DMS153 treated with DMSO at 0.1 percent for 48 hours (cell line): ENCODE results near the gene NUDT16L1.

ENCODE experiments used
- DNase-seq: peaks from one replicate; lab custom pipeline; 2025; ENCODE audit not compliant: unreplicated experiment; lab: John Stamatoyannopoulos, UW

Gene NUDT16L1

GRCh38 chr16:4682084-4682591, 11.2 kb upstream of the NUDT16L1 start:
- no peak for DNase-seq

DNA sequence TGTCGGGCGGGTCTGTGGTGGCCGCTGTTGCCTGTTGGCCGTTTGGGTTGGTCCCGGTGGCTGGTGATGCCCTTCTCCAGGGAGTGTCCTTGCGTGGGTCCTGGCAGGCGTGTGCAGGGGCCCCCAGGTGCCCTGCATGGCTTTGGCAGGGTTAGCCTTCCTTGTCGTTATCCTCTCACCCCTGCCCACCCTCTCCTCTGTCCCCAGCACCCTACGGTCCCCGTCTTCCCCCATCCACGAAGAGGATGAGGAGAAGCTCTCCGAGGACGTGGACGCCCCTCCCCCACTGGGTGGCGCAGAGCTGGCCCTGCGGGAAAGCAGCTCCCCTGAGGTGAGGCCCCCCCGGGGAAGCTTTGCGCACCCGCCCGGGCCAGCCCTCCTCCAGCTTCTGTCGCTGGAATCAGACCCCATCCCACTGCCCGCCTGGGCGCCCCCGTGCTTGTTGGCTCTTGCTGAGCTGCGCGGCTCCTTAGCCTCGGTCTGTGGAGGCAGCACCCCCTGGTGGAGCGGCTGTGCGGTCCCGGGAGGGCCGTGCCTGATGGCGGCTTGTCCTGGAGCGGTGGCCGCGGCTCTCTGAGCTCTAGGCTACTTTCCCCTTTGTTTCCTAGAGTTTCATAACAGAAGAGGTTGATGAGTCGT, 10.6 kb upstream of the NUDT16L1 start:
- DNase-seq, result no peak

DNA sequence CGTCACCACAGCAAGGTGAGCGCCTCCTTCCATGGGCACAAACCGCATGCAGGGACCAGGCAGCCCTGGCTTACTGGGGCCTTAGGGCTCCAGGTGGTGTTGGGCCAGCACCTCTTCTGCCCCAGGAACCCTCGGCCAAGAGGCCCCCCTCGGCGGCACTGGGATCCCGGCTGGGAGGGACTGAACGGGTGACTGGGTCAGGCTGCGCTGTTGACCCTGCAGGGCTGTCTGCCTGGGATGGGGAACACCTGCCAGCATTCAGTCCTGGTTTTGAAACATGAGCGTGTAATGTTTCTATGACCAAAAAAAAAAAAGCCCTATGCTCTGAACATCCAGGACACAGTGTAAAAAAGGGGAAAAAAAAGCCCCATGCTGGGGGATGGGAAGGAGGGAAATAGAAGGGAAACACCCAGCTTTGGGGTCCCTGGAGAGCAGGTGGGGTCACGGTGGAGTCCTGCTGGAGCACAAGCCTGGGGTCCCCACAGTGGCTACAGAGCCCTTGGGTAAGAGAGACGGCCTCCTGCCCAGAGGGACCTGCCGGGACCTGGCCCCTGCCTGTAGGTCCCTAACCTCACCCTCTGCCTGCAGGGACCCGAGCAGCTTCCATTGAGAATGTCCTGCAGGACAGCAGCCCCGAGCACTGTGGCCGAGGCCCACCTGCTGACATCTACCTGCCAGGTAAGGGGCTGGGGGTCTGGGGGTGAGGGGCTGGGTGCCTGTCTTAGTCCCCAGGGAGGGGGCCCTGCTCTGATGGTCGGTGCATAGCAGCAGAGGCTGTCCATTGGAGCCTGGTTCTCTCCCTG, 9.9 kb upstream of the NUDT16L1 start:
- DNase-seq, result no peak

DNA sequence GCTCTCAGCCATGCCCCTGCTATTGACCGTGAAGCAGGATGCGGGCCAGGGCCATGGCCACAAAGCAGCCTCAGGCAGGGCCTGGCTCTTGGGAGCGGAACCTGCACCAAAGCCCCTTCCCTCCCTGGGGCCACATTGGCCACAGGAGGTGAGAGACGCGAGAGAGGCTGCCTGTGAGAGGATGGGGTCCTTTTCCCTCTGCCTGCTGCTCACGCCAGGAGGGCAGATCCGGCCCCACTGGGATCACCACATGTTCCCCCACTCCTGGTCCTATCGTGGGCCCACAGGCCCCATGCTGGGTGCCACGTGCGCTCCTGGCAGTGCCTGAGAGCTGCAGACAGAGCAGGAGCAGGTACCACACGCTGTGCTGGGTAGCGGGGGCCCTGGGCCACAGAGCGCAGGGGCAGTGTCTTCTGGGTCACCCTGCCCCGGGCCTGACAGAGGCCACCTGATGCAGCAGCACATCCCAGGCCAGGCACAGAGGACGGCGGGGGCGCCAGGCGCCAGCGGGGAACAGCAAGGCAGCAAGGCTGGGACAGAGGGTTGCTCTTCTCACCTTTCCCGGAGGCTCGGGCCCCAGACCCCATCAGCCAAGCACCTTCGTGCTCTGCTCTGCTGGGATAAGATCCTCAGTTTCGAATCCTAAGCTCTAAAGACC, 9.2 kb upstream of the NUDT16L1 start:
- no peak for DNase-seq

- no peak for DNase-seq
These were observed 8.6 kb upstream of the NUDT16L1 start for GRCh38 chr16:4684763-4685162.

GRCh38 chr16:4685292-4685691, 8.1 kb upstream of the NUDT16L1 start:
- DNase-seq, result no peak

DNA sequence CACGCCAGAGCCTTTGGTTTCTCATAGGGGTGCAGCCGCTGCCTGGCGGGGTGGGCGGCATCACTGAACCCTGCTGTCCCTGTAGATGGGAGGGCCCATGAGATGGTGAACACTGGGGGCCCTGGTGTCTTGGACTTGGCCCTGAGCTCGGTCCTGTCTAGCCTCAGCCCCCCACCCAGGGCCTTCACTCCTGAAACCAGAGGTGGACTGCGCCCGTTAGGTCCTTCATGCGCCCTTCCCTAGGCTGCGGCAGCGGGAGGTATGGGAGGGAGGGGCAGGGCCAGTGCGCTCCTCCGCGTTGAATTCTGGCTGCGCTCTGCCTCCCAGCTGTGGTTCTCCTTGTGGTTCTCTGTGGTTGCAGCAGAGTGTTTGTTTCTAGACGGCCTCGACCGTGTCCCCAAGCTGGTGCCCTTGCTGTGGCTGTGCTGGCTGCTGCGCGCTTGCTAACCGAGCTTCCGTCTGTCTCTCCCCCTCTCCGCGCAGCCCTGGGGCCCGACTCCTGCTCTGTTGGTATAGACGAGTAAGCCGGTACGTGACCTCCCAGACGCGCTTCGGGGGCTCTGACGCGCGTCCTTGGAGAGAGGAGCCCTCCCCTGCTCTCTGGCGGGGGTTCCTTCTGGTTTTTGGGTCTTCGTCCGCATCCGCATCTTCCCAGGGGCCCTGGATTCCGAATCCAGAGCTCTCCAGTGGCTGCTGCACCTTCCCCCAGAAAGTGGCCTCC, 7.4 kb upstream of the NUDT16L1 start:
- no peak for DNase-seq

DNA sequence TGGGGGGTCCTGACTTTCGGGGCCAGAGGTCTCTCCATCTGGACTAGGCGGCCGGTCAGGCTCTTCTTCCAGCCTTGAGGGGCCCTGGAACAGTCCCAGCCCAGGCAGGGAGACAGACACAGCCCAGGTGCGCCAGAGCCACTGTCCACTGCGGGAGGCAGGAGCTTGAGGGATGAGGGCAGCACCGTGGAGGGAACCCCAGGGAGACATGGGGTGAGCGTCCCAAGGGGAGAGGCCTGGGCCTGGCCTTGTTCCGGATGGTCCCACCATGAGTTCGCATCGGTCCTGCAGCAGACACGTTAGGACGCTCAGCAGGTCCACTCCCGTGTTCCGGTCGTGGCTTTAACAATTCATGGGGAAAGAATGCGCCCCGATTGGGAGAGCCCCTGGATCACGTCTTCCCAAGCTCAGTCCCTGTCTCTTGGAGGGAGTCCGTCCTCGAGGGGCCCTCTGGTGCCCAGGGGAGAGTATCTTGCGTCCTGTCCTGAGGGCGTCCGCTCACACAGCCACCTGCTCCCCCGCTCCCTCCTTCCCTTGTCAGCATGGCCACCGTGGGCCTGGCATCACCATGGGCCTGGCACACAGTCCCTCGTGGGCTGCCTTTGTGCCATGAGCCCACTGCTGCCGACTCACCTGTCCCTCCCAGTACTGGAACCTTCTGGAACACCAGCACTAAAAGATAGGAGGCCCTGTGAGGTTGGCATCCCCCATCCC, 6.7 kb upstream of the NUDT16L1 start:
- no peak for DNase-seq

DNA sequence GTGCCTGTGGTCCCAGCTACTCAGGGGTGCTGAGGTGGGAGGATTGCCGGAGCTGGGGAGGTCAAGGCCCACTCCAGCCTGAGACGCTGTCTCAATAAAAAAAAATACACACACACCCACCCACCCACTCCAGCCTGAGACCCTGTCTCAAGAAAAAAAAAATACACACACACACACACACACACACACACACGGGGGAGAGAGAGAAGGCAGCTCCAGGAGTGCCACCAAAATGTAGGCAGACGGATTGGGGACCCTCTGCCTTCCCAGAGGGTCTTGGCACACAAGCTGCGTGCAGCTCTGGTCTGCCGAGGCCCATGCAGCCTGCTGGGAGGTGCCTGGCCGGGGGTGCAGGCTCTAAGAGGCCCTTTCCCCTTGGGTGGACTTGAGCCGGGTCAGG, 5.9 kb upstream of the NUDT16L1 start:
- no peak for DNase-seq

DNA sequence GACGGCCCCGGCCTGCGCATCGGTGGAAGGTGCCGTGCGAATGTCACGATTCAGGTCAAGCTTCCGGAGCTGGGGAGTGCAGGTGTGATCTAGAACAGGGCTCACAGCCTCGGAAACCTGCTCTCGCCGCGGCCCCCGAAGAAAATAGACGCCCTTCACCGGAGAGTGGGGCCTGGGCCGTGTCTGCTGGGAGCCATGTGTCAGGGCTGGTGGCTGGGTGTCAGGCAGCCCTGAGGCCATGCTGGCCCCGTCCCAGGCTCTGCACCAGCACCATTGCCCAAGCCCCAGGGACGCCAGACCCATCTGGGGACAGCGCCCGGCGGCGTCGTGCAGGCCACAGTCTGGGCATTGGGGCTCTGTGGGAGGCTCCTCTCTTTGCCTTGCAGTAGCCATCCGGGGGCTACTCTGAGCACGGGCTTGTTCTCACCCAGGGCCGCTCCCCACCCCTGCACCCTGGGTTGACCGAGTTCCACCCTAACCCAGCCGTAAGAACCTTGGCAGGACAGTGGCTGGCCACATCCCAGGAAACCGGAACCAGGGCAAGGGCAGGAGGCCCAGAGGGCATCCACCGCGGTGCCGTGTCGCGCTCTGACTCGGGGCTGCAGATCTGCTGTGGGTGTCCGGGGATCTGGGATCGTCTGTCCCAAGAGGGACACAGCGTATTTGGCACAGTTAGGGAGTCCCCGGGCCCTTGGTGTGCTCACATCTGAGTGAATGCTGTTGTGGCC, 5.3 kb upstream of the NUDT16L1 start:
- DNase-seq, result no peak

DNA sequence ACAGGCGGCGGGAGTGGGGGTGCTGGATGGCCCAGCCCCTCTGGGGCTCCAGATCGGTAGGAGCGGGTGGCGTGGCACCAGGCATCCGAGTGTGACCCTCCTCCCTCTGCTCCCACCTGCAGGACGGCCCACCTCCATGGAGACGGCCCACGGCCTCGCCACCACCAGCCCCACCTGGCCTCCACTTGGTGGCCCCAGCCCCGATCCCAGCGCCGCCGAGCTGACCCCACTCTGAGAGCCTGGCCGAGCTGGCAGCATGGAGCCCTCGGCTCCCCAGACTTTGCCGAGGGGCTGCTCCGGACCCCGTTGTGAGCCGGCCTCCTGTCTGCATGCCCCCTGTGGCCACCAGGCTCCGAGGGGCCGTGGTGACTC, 4.7 kb upstream of the NUDT16L1 start:
- DNase-seq, result no peak

GRCh38 chr16:4689091-4689671, 4.2 kb upstream of the NUDT16L1 start:
- DNase-seq, result no peak

- DNase-seq, result no peak
These were observed 3.3 kb upstream of the NUDT16L1 start for GRCh38 chr16:4689864-4690704.

DNA sequence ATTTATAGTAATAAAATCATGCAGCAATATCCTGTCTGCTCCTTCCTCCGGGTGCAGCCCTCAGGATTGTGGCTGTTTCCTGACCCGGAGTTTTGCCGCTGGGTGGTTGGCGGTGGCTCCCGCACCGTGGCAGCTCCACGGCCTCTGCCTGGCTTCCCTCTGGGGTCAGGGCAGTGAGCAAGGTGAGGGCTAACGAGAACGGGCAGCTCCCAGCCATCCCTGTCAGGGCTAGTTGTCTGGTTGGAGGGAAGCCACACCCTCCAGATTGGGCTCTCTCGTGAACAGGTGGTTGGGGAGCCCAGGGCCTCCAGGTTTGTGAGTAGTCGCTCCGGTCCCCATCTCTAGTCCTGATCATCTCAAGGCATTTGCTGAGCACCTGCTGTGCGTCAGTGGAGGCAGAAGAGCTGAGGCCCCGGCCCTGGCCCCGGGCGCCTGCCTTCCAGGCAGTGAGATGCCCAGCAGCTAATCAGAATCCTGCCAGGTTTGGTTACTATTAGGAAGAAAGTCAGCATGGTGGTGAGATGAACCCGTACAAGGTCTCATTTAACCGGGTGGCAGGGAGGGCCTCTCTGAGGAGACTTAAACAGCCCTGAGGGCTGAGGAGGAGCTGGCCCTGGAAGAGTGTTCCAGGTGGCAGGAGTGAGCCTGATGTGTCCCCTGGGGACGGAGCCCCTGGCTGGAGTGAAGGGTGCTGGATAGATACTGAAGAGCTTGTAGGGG, 2.3 kb upstream of the NUDT16L1 start:
- no peak for DNase-seq

DNA sequence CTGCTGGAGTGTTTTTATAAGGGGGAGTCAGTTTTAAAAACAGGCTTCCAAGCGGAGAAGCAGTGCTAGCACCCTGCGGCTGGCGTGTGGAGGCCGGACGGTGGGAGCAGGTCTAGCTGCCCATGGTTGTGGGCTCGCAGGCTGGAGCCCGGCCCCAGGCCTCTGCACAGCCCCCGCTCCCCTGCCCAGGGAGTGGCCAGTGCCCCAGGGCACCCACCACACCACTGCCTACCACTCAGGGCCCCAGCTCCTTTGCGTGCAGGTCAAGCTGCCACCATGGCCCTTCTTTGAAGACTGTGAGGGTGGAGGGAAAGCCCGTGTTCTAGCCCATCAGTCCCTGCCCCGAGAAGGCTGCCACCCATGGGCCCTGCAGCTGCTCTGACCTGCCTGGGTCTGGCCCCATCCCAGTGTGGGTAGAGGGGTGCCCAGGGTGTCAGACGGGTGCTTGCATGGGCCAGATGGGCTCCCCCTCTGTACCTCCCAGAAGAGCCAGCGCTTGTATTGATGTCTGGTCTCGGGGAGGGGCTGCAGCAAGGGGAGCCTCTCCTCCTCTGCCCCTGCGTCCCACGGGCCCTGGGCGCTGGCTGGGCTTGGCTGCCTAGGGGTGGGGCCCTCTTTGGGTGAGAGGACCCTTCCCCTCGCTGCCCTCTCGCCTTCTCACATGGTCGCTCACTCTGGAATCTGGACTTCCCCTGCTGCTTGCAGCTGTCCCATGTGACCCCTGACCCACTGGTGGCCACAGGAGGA, 1.5 kb upstream of the NUDT16L1 start:
- no peak for DNase-seq

DNA sequence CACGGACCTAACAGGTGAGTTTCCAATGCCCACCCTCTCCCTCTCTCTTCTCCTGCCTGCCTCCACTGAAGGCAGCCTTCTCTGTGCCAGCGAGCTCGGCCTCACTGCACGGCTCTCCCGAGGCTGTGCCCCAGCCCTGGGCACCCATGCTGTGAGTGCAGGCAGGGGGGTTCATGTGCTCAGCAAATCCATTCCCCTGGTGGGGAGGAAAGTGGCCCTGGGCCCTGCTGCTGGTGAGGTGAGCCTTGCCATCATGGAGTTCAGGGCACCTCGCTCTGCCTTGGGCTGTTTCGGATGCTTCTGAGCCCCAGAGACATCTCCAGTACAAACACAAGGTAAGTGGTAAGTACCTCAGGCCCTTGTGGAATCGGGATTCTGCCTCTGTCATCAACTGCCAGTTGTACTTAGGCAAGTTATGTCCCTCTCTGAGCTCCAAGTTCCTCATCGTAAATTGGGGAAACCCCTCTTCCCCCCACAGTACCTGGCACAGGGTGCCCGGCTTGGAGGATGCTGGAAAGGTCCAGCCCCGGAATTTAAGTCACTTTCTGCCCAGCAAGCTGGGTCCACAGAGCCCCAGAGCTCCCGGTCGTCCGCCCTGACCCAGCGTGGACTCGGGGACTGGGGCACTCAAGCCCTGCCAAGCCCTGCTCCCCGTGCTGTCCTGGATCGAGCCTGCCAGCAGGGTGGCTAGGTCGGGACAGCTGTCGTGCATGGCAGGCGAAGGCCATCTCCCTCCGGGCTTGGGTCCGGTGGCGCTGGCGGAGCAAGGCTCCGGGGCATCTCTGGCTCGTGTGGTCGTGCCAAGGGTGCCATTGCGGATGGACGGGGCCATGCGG, 684 bp upstream of the NUDT16L1 start:
- DNase-seq, result no peak
